Heart left ventricle (tissue), 16 donors: ENCODE results near the gene LSS. TPM values are rescaled to one million over a fixed set of nuclear protein-coding genes. Genes with fewer than 3 reads are reported as not detected.
"Not testable (repeated sequence)": the region's sequence is repeated elsewhere in the genome, so short reads cannot be mapped to it uniquely, and the experiment has no call there.

Experiments
- ATAC-seq, 4 donors: fragments of 200-7000 bp; cut with Tn5 transposase; one replicate each; pipeline ENCODE4 v1.9.1; 2020 to 2022; ENCODE audit warnings: moderate library complexity in 4 of 4, mild to moderate bottlenecking in 3 of 4, moderate number of reproducible peaks in 1 of 4
- DNase-seq, 5 donors: peaks; one replicate each; pipeline ENCODE4 v3.0.0-alpha.2; 2020
- H3K27ac ChIP-seq, 12 donors: fragments of 200-600 bp; sonication (generic) in 4 of 12; one replicate each; pipeline versions ENCODE4 v1.5.0 to v1.8.0; 2016 to 2022; ENCODE audit warnings: mild to moderate bottlenecking in 2 of 12
- H3K27me3 ChIP-seq, 9 donors: fragments of 200-600 bp; sonication (generic) in 2 of 9; one replicate each; pipeline versions ENCODE4 v1.5.1 to v1.8.0; 2016 to 2022; ENCODE audit warnings: mild to moderate bottlenecking in 3 of 9
- H3K36me3 ChIP-seq, 9 donors: fragments of 200-600 bp; sonication (generic) in 2 of 9; one replicate each; pipeline versions ENCODE4 v1.5.0 to v1.8.0; 2018 to 2022; ENCODE audit warnings: mild to moderate bottlenecking in 2 of 9
- H3K4me1 ChIP-seq, 12 donors: fragments of 200-600 bp; sonication (generic) in 4 of 12; one replicate each; pipeline versions ENCODE4 v1.5.0 to v1.8.0; 2016 to 2022; ENCODE audit warnings: mild to moderate bottlenecking in 3 of 12
- H3K4me3 ChIP-seq, 12 donors: fragments of 200-600 bp; sonication (generic) in 4 of 12; one replicate each; pipeline versions ENCODE4 v1.5.0 to v1.8.0; 2017 to 2022; ENCODE audit warnings: mild to moderate bottlenecking in 9 of 12, moderate library complexity in 4 of 12
- H3K9me3 ChIP-seq, 12 donors: fragments of 200-600 bp; sonication (generic) in 4 of 12; one replicate each; pipeline versions ENCODE4 v1.5.0 to v1.8.0; 2016 to 2022; ENCODE audit warnings: mild to moderate bottlenecking in 1 of 12
- POLR2A ChIP-seq, 2 donors: fragments of 450-650 bp; IDR thresholded peaks; one replicate each; pipeline ENCODE4 v1.6.1; 2017; ENCODE audit warnings: antibody characterized with exemption in 2 of 2, mild to moderate bottlenecking in 2 of 2, moderate library complexity in 2 of 2
- WGBS, 4 donors: extraction: QIAGEN DNeasy Blood & Tissue Kit in 2 of 4; methylation state at CpG; one replicate each; pipeline versions ENCODE4 v1.1.5 to v1.1.7; 2013 to 2018; 5-methylcytosine and 5-hydroxymethylcytosine counted together
- intact Hi-C, 10 donors: fragments of 100-400 bp; cut with DNase I; formaldehyde crosslinking; loops; one replicate each; pipeline versions ENCODE4 v1.11.1 to v1.14.2; 2022
- polyA plus RNA-seq, 2 donors: library from polyadenylated mRNA; stranded (reverse); fragments of 200-250 nt; gene quantifications; one replicate each; pipeline ENCODE4 v1.2.3, GENCODE V29; 2013
- total RNA-seq, 9 donors: library from RNA; depleted of rRNA in 2 of 9; stranded (reverse); fragments of >200 nt in 2 of 9; fragmentation: NEBNext Ultra II Directional in 3 of 9; extraction: Animal tissue kit (Norgen Biotek cat#: 25700) in 3 of 9; gene quantifications; one replicate each; pipeline versions ENCODE4 v1.1.0 to v1.2.4, GENCODE V29; 2016 to 2023
- TF ChIP-seq, protein P1 (sequence below), 12 donors: fragments of 200-600 bp; sonication (generic) in 4 of 12; IDR thresholded peaks; one replicate each; pipeline versions ENCODE4 v1.5.0 to v1.8.0; 2018 to 2022; ENCODE audit warnings: antibody characterized with exemption in 12 of 12, mild to moderate bottlenecking in 5 of 12
- donor health status: ischemic (EF 13 %, LVEDD 7.1; RV severe dilation, severe dysfunction).
- donor health status: healthy with polysubstance abuse.
- donor health status: DM: no; HTN: yes; CAD: no.
- donor health status: DM: no; HTN: no; CAD: no.
- donor health status: ischemic (EF 25% LVEDD 6.9; RV normal size, moderate dysfunction).
- donor health status: ischemic (EF 25% LVEDD 5.7; RV mildly dilated, moderate dysfunction).
- donor health status: healthy.
- donor health status: DM: yes; HTN: yes; CAD: no.
- donor health status: ischemic (EF 35%, LVEDD 5.7; RV mildly dilated, moderate dysfunction).
- donor health status: nonischemic (EF 11% LVEDD 7.7; RV severe dilation, severe dysfunction).
- donor health status: DM: yes; HTN: yes; CAD: no.
- donor health status: PGD.
- donor health status: ischemic (EF 29% LVEDD 5.4; RV normal size, mild dysfunction).
- donor health status: nonischemic (EF 23%, LVEDD 6.1; RV moderate dilation, normal function).

The LSS gene
- total and polyA plus RNA-seq, 11 donors, result 25.1 to 65.5 (median 40.7) TPM

GRCh38 chr21:46183910-46184624 lies 44.5 kb downstream of the LSS start, which contains the start of gene SPATC1L:
Gene SPATC1L (minus strand): TSS chr21:46184459. CDS start chr21:46182816, 1,643 bp downstream.
- peak; percentile 51 to 75 (median 74) for ATAC-seq
- H3K27ac ChIP-seq, result peak within 1 kb of the TSS; percentile 72 to 97 (median 88)
- H3K4me1 ChIP-seq, result peaks cover under 1 to 37% (median 14%) of the 10 kb centered on the region in 12 donors
- no peaks in the 10 kb centered on the region for H3K9me3 ChIP-seq
- TF ChIP-seq, protein P1, sequence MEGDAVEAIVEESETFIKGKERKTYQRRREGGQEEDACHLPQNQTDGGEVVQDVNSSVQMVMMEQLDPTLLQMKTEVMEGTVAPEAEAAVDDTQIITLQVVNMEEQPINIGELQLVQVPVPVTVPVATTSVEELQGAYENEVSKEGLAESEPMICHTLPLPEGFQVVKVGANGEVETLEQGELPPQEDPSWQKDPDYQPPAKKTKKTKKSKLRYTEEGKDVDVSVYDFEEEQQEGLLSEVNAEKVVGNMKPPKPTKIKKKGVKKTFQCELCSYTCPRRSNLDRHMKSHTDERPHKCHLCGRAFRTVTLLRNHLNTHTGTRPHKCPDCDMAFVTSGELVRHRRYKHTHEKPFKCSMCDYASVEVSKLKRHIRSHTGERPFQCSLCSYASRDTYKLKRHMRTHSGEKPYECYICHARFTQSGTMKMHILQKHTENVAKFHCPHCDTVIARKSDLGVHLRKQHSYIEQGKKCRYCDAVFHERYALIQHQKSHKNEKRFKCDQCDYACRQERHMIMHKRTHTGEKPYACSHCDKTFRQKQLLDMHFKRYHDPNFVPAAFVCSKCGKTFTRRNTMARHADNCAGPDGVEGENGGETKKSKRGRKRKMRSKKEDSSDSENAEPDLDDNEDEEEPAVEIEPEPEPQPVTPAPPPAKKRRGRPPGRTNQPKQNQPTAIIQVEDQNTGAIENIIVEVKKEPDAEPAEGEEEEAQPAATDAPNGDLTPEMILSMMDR (IDR thresholded peaks at IDR 0.05), result no peak
- no peak for TF ChIP-seq POLR2A (IDR thresholded peaks at IDR 0.05)
- H3K27me3 ChIP-seq, result no peaks in the 10 kb centered on the region
- intact Hi-C loops, result loop anchor here in 1 of 10 donors (5.0 kb wide), 1 partner anchor 138 kb away; the partner anchor contains the start of genes C21orf58 and PCNT
- DNase-seq, result peak; percentile 75 to 83 (median 79)
- peak within 1 kb of the TSS; percentile 62 to 93 (median 70) for H3K4me3 ChIP-seq
- peaks cover 0 to 4% (median 0%) of the 10 kb centered on the region in 9 donors for H3K36me3 ChIP-seq
- 8 to 26% (median 11%) methylated on average over 13 to 21 of the region's 24 CpGs for WGBS, 4 donors

DNA sequence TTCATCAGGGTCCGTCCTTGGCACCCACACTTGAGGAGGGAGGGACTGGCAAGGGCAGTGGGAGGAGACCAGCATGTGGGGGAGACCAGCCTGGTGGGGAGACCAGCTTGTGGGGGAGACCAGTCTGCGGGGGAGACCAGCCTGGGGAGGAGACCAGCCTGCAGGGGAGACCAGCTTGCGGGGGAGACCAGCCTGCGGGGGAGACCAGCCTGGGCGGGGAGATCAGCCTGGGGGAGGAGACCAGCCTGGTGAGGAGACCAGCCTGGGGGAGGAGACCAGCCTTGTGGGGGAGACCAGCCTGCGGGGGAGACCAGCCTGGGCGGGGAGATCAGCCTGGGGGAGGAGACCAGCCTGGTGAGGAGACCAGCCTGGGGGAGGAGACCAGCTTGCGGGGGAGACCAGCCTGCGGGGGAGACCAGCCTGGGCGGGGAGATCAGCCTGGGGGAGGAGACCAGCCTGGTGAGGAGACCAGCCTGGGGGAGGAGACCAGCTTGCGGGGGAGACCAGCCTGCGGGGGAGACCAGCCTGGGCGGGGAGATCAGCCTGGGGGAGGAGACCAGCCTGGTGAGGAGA lies 45.2 kb downstream of the LSS start:
- DNase-seq, result not testable (repeated sequence)
- peak overlapping the region in 8 of 12 donors; percentile 62 to 93 (median 70) for H3K4me3 ChIP-seq
- peak overlapping the region in 4 of 12 donors; percentile 30 to 96 (median 52) for H3K27ac ChIP-seq

GRCh38 chr21:46182548-46183336 lies 45.8 kb downstream of the LSS start:
- Histone ChIP-seq H3K4me3 (peak overlapping the region in 1 of 12 donors; percentile 1), H3K4me1 (peaks cover 0 to 24% (median 3%) of the 10 kb centered on the region in 12 donors), H3K27me3 (no peaks in the 10 kb centered on the region), H3K9me3 (peaks cover 0 to under 1% (median 0%) of the 10 kb centered on the region in 12 donors), H3K36me3 (peaks cover 0 to 4% (median 0%) of the 10 kb centered on the region in 9 donors), H3K27ac (peak overlapping the region in 5 of 12 donors; percentile 17 to 57 (median 30))
- no peak for TF ChIP-seq POLR2A (IDR thresholded peaks at IDR 0.05)
- TF ChIP-seq, protein P1 (IDR thresholded peaks at IDR 0.05), result no peak
- DNase-seq (peak in 3 of 5 donors; percentile 54 to 67 (median 67)), ATAC-seq (peak in 2 of 4 donors; percentile 24 to 38)
- intact Hi-C loops, result loop anchor here in 1 of 10 donors (5.0 kb wide), 1 partner anchor 140 kb away; the partner anchor contains the start of genes C21orf58 and PCNT
- WGBS, 4 donors, result 91 to 96% (median 92%) methylated on average over 31 to 44 of the region's 44 CpGs

More for the DNA sequence above, 45.2 kb downstream of the LSS start:
- H3K27me3 ChIP-seq, ATAC-seq, H3K9me3 ChIP-seq, H3K36me3 ChIP-seq: not testable (repeated sequence)
- 13 to 62% (median 59%) methylated on average over 3 to 7 of the region's 13 CpGs; no CpG with 5 or more reads in 1 of the 4 donors for WGBS, 4 donors
- intact Hi-C loops, result loop anchor here in 1 of 10 donors (5.0 kb wide), 1 partner anchor 139 kb away; the partner anchor contains the start of genes C21orf58 and PCNT
- peaks cover 0 to 31% (median 8%) of the 10 kb centered on the region in 12 donors for H3K4me1 ChIP-seq

DNA sequence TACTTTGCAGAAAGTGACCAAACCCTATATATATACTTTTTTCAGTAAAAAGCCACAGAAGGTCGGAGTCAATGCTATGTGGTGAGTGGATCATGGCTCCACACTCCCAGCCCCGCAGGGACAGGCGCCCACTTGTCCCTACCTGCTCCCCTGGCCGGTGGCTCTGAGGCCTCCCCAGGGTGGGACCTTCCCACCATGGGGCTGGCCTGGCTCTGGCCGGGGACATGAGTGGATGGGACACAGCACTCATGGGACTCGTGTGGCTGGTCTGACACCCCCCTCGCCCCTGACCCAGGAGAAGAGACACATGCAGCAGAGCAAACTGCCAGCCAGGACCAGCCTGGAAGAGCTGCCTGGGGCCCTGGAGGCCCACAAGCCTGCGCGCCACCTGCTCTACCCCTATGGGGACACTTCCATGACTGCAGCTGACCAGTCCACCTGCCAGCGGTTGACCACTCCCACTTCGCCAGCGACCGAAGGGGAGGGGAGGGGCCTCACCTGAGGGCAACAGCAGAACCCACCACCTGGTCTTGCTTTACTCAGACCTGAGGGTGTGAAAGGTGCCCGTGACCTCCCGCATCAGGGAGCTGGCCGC lies 46.5 kb downstream of the LSS start:
- no peak for ATAC-seq
- intact Hi-C loops, result loop anchor here in 1 of 10 donors (5.0 kb wide), 1 partner anchor 140 kb away; the partner anchor contains the start of genes C21orf58 and PCNT
- H3K27ac ChIP-seq, result peak overlapping the region in 3 of 12 donors; percentile 12 to 57 (median 30)
- peaks cover 0 to 4% (median 0%) of the 10 kb centered on the region in 9 donors for H3K36me3 ChIP-seq
- peaks cover 0 to 7% (median 0%) of the 10 kb centered on the region in 12 donors for H3K9me3 ChIP-seq
- TF ChIP-seq, protein P1 (IDR thresholded peaks at IDR 0.05), result no peak
- TF ChIP-seq POLR2A (IDR thresholded peaks at IDR 0.05), result no peak
- peaks cover 0 to 18% (median 0%) of the 10 kb centered on the region in 12 donors for H3K4me1 ChIP-seq
- WGBS, 4 donors, result 86 to 90% (median 89%) methylated on average over 7 to 16 of the region's 16 CpGs
- DNase-seq, result peak in 1 of 5 donors; percentile 53
- no peaks in the 10 kb centered on the region for H3K27me3 ChIP-seq
- no peak overlapping the region for H3K4me3 ChIP-seq
